ENCODE data around the gene COBL.

COBL gene

GRCh38 chr7:51019891-51020870 is 296.4 kb downstream of the COBL start:
- no peak for DNase-seq
- Histone ChIP-seq H3K4me3 (no peak overlapping the region), H3K36me3 (no peaks in the 10 kb centered on the region), H3K27ac (no peak overlapping the region), H3K4me1 (no peaks in the 10 kb centered on the region), H3K9me3 (no peaks in the 10 kb centered on the region), H3K27me3 (no peaks in the 10 kb centered on the region)
- intact Hi-C loops (cut with DNase I; ENCODE audit: low total_unique reads) = no loop called here
- TF ChIP-seq CTCF (IDR thresholded peaks at IDR 0.05) = no peak

- Histone ChIP-seq H3K4me1 (no peaks in the 10 kb centered on the region), H3K27ac (no peak overlapping the region), H3K27me3 (no peaks in the 10 kb centered on the region), H3K36me3 (no peaks in the 10 kb centered on the region), H3K9me3 (no peaks in the 10 kb centered on the region), H3K4me3 (no peak overlapping the region)
- TF ChIP-seq CTCF (IDR thresholded peaks at IDR 0.05) = no peak
- intact Hi-C loops (cut with DNase I; ENCODE audit: low total_unique reads) = no loop called here
- no peak for DNase-seq
Measured at GRCh38 chr7:51019191-51019844, 297.3 kb downstream of the COBL start.

- Histone ChIP-seq H3K36me3 (no peaks in the 10 kb centered on the region), H3K27me3 (no peaks in the 10 kb centered on the region), H3K4me1 (no peaks in the 10 kb centered on the region), H3K27ac (no peak overlapping the region), H3K4me3 (no peak overlapping the region), H3K9me3 (no peaks in the 10 kb centered on the region)
- intact Hi-C loops (cut with DNase I; ENCODE audit: low total_unique reads) = no loop called here
- no peak for TF ChIP-seq CTCF (IDR thresholded peaks at IDR 0.05)
- no peak for DNase-seq
Measured at GRCh38 chr7:51017576-51018535, 298.8 kb downstream of the COBL start.

GRCh38 chr7:51016546-51016945 is 300.1 kb downstream of the COBL start:
- H3K4me1 ChIP-seq = no peaks in the 10 kb centered on the region
- no peaks in the 10 kb centered on the region for H3K9me3 ChIP-seq
- no peaks in the 10 kb centered on the region for H3K27me3 ChIP-seq
- H3K27ac ChIP-seq = no peak overlapping the region
- no peak for TF ChIP-seq CTCF (IDR thresholded peaks at IDR 0.05)
- no peaks in the 10 kb centered on the region for H3K36me3 ChIP-seq
- intact Hi-C loops (cut with DNase I; ENCODE audit: low total_unique reads) = no loop called here
- DNase-seq = no peak
- H3K4me3 ChIP-seq = no peak overlapping the region

GRCh38 chr7:51015581-51015980 is 301.0 kb downstream of the COBL start:
- H3K4me1 ChIP-seq = no peaks in the 10 kb centered on the region
- no peak overlapping the region for H3K4me3 ChIP-seq
- no peaks in the 10 kb centered on the region for H3K27me3 ChIP-seq
- intact Hi-C loops (cut with DNase I; ENCODE audit: low total_unique reads) = no loop called here
- no peaks in the 10 kb centered on the region for H3K36me3 ChIP-seq
- H3K27ac ChIP-seq = no peak overlapping the region
- TF ChIP-seq CTCF (IDR thresholded peaks at IDR 0.05) = no peak
- DNase-seq = no peak
- no peaks in the 10 kb centered on the region for H3K9me3 ChIP-seq
